Transverse colon (tissue), 4 donors: Measurements from ENCODE around the gene TRIM5.

Experiments
- POLR2A ChIP-seq: fragments of 450-650 bp; IDR thresholded peaks from one replicate; pipeline ENCODE4 v1.6.1; 2016; ENCODE audit warnings: antibody characterized with exemption, mild to moderate bottlenecking, moderate library complexity
- POLR2AphosphoS5 ChIP-seq, 3 donors: sonication (generic); formaldehyde crosslinking; IDR thresholded peaks; one replicate each; pipeline ENCODE4 v1.6.1; 2016; ENCODE audit warnings: antibody characterized with exemption in 3 of 3
- TF ChIP-seq, protein P1 (sequence below), 5 experiments: fragments of 200-600 bp in 3 of 5; fragments of 450-650 bp in 2 of 5; sonication (generic) in 3 of 5; IDR thresholded peaks; 1 replicate in 2 of 5; 2 replicates in 3 of 5; pipeline ENCODE4 v1.5.1; 2016 to 2017; ENCODE audit warnings: antibody characterized with exemption in 5 of 5, inconsistent platforms in 3 of 5, mild to moderate bottlenecking in 2 of 5, moderate library complexity in 1 of 5

DNA sequence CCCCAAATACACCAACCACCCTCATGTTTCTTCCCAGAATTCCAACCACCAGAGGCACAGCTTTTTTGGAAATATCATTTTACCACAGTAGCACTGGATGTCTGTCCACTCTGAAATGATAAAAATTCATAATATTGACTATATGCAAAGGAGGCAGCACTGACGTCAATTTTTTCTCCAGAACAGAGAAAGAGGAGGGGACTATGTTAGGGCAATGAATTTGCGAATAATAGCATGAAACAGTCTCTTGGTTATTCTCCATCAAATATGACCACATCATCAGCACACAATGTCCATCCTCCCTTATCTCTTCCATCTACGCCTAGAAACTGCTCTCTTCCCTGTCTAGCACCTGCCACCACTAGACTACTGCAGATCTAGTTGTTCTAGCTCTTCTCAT is 38.7 kb downstream of the TRIM5 start:
- TF ChIP-seq, protein P1, sequence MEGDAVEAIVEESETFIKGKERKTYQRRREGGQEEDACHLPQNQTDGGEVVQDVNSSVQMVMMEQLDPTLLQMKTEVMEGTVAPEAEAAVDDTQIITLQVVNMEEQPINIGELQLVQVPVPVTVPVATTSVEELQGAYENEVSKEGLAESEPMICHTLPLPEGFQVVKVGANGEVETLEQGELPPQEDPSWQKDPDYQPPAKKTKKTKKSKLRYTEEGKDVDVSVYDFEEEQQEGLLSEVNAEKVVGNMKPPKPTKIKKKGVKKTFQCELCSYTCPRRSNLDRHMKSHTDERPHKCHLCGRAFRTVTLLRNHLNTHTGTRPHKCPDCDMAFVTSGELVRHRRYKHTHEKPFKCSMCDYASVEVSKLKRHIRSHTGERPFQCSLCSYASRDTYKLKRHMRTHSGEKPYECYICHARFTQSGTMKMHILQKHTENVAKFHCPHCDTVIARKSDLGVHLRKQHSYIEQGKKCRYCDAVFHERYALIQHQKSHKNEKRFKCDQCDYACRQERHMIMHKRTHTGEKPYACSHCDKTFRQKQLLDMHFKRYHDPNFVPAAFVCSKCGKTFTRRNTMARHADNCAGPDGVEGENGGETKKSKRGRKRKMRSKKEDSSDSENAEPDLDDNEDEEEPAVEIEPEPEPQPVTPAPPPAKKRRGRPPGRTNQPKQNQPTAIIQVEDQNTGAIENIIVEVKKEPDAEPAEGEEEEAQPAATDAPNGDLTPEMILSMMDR (IDR thresholded peaks at IDR 0.05), result no peak
- TF ChIP-seq POLR2A (no peak), POLR2AphosphoS5 (IDR thresholded peaks at IDR 0.05) (no peak)
